ENCODE measurements around the gene STOX2. TPM values are rescaled to one million over a fixed set of nuclear protein-coding genes. Genes with fewer than 3 reads are reported as not detected.

STOX2 gene
- total RNA-seq, 1 experiment from 2014 or later: 2.3 TPM

DNA sequence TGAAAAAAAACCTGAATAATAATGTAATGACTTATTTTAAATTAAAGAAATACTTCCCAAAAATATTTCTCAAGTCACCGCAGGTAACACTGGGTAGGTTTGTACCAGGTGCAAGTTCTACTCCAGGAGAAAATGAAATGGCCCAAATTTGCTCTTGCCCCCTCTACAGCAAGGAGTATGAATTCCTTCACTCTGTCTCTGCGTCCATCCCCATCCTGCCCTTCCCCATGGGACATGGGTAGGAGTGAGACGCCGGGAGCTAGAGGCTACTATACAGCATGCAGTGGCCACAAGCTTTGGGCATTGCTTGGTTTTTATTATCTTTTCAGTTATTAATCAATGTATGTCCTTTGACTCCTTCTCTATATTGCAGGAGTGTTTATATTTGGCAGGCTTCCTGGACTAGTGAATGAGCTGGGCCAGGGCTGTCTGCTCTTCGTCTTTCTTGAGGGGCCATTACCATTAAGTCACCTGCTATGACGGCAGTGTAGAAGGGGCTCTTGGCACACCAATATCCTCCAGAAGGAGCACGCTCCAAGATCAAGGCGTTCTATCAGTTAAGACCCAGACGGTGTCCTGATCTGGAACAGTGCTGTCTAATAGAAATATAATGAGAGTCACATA is 162.9 kb downstream of the STOX2 start:
- no peak for DNase-seq (ENCODE audit: low spot score)

Other genes with a start within 250 kb of the STOX2 start
- gene RWDD4, start 246.1 kb upstream of the STOX2 start, total RNA-seq (2014; rRNA removed; shearing (Covaris generic)): 42.6 and 58.6 TPM in 2 replicates
- 28.3 and 29.5 TPM in 2 replicates for gene TRAPPC11, start 246.0 kb upstream of the STOX2 start, total RNA-seq (2014; rRNA removed; shearing (Covaris generic))